Lung (tissue), 12 donors: ENCODE measurements around the gene TTC8. TPM values are rescaled to one million over a fixed set of nuclear protein-coding genes. Genes with fewer than 3 reads are reported as not detected.

ENCODE experiments used
- ATAC-seq: fragments of 200-7000 bp; cut with Tn5 transposase; one replicate; pipeline ENCODE4 v1.9.1; 2020; ENCODE audit warnings: moderate number of reproducible peaks; ENCODE audit not compliant: insufficient read depth, low FRiP score
- DNase-seq, 3 donors: peaks; one replicate each; pipeline ENCODE4 v3.0.0-alpha.2; 2013 to 2017
- H3K27ac ChIP-seq, 2 donors: one replicate each; pipeline ENCODE4 v1.5.1; 2013; ENCODE audit warnings: mild to moderate bottlenecking in 2 of 2, moderate library complexity in 2 of 2, control low read depth in 1 of 2, inconsistent platforms in 1 of 2, low read depth in 1 of 2, low read length in 1 of 2
- H3K27me3 ChIP-seq, 3 donors: one replicate each; pipeline ENCODE4 v1.5.1; 2013; ENCODE audit warnings: low read length in 2 of 3; ENCODE audit not compliant: control insufficient read depth in 3 of 3, insufficient read depth in 3 of 3
- H3K36me3 ChIP-seq, 4 donors: one replicate each; pipeline ENCODE4 v1.5.1; 2013; ENCODE audit warnings: low read length in 4 of 4, mild to moderate bottlenecking in 1 of 4, moderate library complexity in 1 of 4; ENCODE audit not compliant: control insufficient read depth in 4 of 4, insufficient read depth in 4 of 4
- H3K4me1 ChIP-seq, 5 donors: one replicate each; pipeline ENCODE4 v1.5.1; 2013; ENCODE audit warnings: low read length in 5 of 5, mild to moderate bottlenecking in 2 of 5, moderate library complexity in 1 of 5; ENCODE audit not compliant: control insufficient read depth in 5 of 5, insufficient read depth in 5 of 5
- H3K4me3 ChIP-seq: one replicate; pipeline ENCODE4 v1.5.1; 2013; ENCODE audit warnings: mild to moderate bottlenecking, control low read depth, moderate library complexity
- H3K9ac ChIP-seq, 2 donors: one replicate each; pipeline ENCODE4 v1.5.1; 2013; ENCODE audit warnings: low read length in 2 of 2, control low read depth in 1 of 2; ENCODE audit not compliant: insufficient read depth in 1 of 2
- H3K9me3 ChIP-seq, 4 donors: one replicate each; pipeline ENCODE4 v1.5.1; 2013; ENCODE audit warnings: low read length in 3 of 4, mild to moderate bottlenecking in 1 of 4, moderate library complexity in 1 of 4; ENCODE audit not compliant: control insufficient read depth in 4 of 4, insufficient read depth in 3 of 4
- WGBS, 2 donors: extraction: QIAGEN DNeasy Blood & Tissue Kit; methylation state at CpG; one replicate each; pipeline ENCODE4 v1.1.7; 2013; 5-methylcytosine and 5-hydroxymethylcytosine counted together
- polyA plus RNA-seq, 2 donors: library from polyadenylated mRNA; stranded (reverse); fragments of 200-250 nt; gene quantifications; one replicate each; pipeline ENCODE4 v1.2.1, GENCODE V29; 2013
- total RNA-seq, 2 donors: library from RNA; depleted of rRNA in 1 of 2; stranded (reverse); fragments of >200 nt in 1 of 2; gene quantifications; one replicate each; pipeline ENCODE4 v1.2.1, GENCODE V29; 2014 to 2021
- TF ChIP-seq, protein P1 (sequence below): IDR thresholded peaks from 2 replicates; pipeline ENCODE4 v1.5.1; 2012; ENCODE audit warnings: mild to moderate bottlenecking; ENCODE audit errors: control extremely low read depth, extremely low read depth
- donor health status: control.
- donor health status: control.
- donor health status: Bipolar disorder and iron deficiency.
- donor health status: healthy.
- donor health status: DM: yes; HTN: yes; CAD: no.

Gene TTC8
- total and polyA plus RNA-seq, 4 donors = 9.6 to 29.8 (median 16.0) TPM

DNA sequence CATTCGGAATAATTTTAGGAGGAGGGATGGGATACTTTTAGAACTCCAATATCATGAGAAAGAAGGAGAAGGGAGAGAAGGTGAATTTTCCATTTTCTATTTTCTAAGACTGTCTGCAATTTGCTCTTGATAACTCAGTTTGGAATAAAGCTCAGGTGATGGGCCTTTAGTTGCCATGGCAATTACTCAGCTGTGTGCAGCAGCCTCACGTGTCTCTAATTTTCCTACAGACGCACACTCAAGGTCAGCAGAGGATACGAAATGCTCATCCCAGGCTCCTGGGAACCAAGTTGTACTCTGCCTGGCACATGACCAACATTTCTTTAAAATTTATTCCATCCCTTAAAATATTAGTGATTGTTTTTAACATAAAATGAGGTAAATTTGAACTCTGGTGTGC is 76.7 kb downstream of the TTC8 start:
- Histone ChIP-seq H3K4me3 (no peak overlapping the region), H3K27me3 (no peaks in the 10 kb centered on the region), H3K9ac (no peak overlapping the region), H3K36me3 (no peaks in the 10 kb centered on the region), H3K27ac (no peak overlapping the region), H3K4me1 (no peaks in the 10 kb centered on the region), H3K9me3 (peaks cover 0 to 3% (median 0%) of the 10 kb centered on the region in 4 donors)
- DNase-seq (no peak), ATAC-seq (no peak)
- WGBS, 2 donors = 83 to 93% methylated on average over 4 of the region's 4 CpGs
- TF ChIP-seq, protein P1, sequence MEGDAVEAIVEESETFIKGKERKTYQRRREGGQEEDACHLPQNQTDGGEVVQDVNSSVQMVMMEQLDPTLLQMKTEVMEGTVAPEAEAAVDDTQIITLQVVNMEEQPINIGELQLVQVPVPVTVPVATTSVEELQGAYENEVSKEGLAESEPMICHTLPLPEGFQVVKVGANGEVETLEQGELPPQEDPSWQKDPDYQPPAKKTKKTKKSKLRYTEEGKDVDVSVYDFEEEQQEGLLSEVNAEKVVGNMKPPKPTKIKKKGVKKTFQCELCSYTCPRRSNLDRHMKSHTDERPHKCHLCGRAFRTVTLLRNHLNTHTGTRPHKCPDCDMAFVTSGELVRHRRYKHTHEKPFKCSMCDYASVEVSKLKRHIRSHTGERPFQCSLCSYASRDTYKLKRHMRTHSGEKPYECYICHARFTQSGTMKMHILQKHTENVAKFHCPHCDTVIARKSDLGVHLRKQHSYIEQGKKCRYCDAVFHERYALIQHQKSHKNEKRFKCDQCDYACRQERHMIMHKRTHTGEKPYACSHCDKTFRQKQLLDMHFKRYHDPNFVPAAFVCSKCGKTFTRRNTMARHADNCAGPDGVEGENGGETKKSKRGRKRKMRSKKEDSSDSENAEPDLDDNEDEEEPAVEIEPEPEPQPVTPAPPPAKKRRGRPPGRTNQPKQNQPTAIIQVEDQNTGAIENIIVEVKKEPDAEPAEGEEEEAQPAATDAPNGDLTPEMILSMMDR = no peak

GRCh38 chr14:88901991-88902390 is 77.5 kb downstream of the TTC8 start:
- peaks cover 0 to 3% (median 0%) of the 10 kb centered on the region in 4 donors for H3K9me3 ChIP-seq
- H3K27me3 ChIP-seq = no peaks in the 10 kb centered on the region
- 78 to 81% methylated on average over 3 of the region's 3 CpGs for WGBS, 2 donors
- H3K4me3 ChIP-seq = no peak overlapping the region
- no peaks in the 10 kb centered on the region for H3K4me1 ChIP-seq
- DNase-seq (no peak), ATAC-seq (no peak)
- H3K36me3 ChIP-seq = no peaks in the 10 kb centered on the region
- TF ChIP-seq, protein P1 = no peak
- no peak overlapping the region for H3K9ac ChIP-seq
- no peak overlapping the region for H3K27ac ChIP-seq

GRCh38 chr14:88902850-88903249 is 78.4 kb downstream of the TTC8 start:
- WGBS, 2 donors = 90 to 96% methylated on average over 1 of the region's 1 CpG
- H3K9ac ChIP-seq = no peak overlapping the region
- no peaks in the 10 kb centered on the region for H3K27me3 ChIP-seq
- no peak overlapping the region for H3K27ac ChIP-seq
- ATAC-seq (no peak), DNase-seq (no peak)
- H3K4me3 ChIP-seq = no peak overlapping the region
- peaks cover 0 to under 1% (median 0%) of the 10 kb centered on the region in 4 donors for H3K9me3 ChIP-seq
- TF ChIP-seq, protein P1 = no peak
- no peaks in the 10 kb centered on the region for H3K4me1 ChIP-seq
- H3K36me3 ChIP-seq = no peaks in the 10 kb centered on the region

- DNase-seq = no peak
- Histone ChIP-seq H3K4me3 (no peak overlapping the region), H3K27ac (no peak overlapping the region), H3K9ac (no peak overlapping the region), H3K36me3 (no peaks in the 10 kb centered on the region), H3K27me3 (no peaks in the 10 kb centered on the region), H3K4me1 (no peaks in the 10 kb centered on the region), H3K9me3 (peaks cover 0 to 2% (median 0%) of the 10 kb centered on the region in 4 donors)
- no peak for ATAC-seq
- TF ChIP-seq, protein P1 = no peak
- 87% methylated on average over 3 of the region's 3 CpGs for WGBS, 2 donors
These were observed 79.8 kb downstream of the TTC8 start for GRCh38 chr14:88904206-88904647.
